Measurements from ENCODE around the gene IGSF5. TPM values are rescaled to one million over a fixed set of nuclear protein-coding genes. Genes with fewer than 3 reads are reported as not detected.
"Not testable (repeated sequence)": the region's sequence is repeated elsewhere in the genome, so short reads cannot be mapped to it uniquely, and the experiment has no call there.

The IGSF5 gene
- total and polyA plus RNA-seq, 4 donors: 0.03 to 0.08 TPM; not detected in 2

DNA sequence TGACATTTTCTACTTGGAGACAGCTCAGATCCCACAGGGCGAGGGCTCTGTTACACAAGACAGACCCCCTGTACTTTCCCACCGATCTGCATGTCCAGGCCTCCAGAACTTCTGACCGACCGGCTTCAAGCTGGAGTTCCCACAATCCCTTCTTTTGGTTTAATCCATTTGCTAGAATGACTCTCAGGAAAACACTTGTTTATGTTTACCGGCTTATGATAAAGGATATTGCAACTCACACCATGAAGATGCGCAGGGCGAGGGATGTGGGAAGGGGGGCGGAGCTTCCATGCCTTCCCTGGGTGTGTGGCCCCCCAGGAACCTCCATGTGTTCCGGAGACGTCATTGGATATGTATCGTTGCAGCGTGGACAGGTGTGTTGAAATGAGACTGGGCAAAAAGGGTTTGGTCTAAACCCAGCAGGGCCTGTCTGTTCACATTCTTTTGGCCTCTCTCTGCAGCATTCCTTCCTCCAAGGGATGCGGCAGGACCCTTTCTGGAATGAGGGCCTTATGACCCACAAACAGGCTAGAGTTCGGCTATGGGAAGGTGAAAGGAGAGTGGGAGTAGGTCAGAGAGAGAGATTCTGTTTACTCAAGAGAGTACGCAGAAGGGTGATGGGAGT, 7.5 kb upstream of the IGSF5 start:
- Histone ChIP-seq H3K27ac (ENCODE audit: low read depth in 1 of 2, low read length in 2 of 2) (no peak overlapping the region), H3K9ac (ENCODE audit: low read depth in 1 of 2, low read length in 2 of 2) (no peak overlapping the region), H3K27me3 (ENCODE audit: control insufficient read depth in 4 of 4, insufficient read depth in 4 of 4, low read length in 3 of 4) (no peaks in the 10 kb centered on the region), H3K36me3 (ENCODE audit: control insufficient read depth in 4 of 4, insufficient read depth in 3 of 4, low read depth in 1 of 4, low read length in 3 of 4) (no peaks in the 10 kb centered on the region), H3K9me3 (ENCODE audit: control insufficient read depth in 4 of 4, low read length in 3 of 4) (no peaks in the 10 kb centered on the region), H3K4me3 (ENCODE audit: low read depth in 1 of 3, low read length in 3 of 3) (no peak overlapping the region), H3K4me1 (ENCODE audit: control insufficient read depth in 4 of 4, insufficient read depth in 4 of 4, low read length in 3 of 4) (no peaks in the 10 kb centered on the region)
- no peak for DNase-seq (ENCODE audit: low spot score)
- TF ChIP-seq, protein P1, sequence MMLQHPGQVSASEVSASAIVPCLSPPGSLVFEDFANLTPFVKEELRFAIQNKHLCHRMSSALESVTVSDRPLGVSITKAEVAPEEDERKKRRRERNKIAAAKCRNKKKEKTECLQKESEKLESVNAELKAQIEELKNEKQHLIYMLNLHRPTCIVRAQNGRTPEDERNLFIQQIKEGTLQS (IDR thresholded peaks at IDR 0.05): no peak
- TF ChIP-seq FOXA1 (IDR thresholded peaks at IDR 0.05): no peak
- TF ChIP-seq, protein P2, sequence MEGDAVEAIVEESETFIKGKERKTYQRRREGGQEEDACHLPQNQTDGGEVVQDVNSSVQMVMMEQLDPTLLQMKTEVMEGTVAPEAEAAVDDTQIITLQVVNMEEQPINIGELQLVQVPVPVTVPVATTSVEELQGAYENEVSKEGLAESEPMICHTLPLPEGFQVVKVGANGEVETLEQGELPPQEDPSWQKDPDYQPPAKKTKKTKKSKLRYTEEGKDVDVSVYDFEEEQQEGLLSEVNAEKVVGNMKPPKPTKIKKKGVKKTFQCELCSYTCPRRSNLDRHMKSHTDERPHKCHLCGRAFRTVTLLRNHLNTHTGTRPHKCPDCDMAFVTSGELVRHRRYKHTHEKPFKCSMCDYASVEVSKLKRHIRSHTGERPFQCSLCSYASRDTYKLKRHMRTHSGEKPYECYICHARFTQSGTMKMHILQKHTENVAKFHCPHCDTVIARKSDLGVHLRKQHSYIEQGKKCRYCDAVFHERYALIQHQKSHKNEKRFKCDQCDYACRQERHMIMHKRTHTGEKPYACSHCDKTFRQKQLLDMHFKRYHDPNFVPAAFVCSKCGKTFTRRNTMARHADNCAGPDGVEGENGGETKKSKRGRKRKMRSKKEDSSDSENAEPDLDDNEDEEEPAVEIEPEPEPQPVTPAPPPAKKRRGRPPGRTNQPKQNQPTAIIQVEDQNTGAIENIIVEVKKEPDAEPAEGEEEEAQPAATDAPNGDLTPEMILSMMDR (IDR thresholded peaks at IDR 0.05; ENCODE audit: low read depth, low read length, missing input control): no peak
- no peak for TF ChIP-seq HNF4A (conservative IDR thresholded peaks at IDR 0.05)
- WGBS: 83% methylated on average over 15 of the region's 15 CpGs

DNA sequence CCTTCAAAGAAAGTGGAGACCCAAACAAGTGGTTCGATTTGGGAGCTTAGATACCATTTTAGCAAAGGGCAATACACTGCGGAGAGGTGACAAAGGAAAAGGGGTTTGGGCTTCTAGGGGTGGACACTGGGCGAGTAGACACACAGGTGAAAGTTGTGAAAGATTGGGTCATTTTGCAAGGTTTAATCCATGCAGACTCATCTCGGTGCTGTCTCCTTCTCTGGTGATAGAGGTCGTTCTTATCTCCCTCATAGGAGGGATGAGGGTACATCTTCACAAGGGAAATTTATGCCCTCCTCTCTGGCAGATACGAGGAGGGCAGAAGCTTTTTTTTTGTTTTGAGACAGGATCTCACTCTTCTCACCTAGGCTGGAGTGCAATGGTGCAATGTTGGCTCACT, 6.4 kb upstream of the IGSF5 start:
- H3K9me3 ChIP-seq (ENCODE audit: control insufficient read depth in 4 of 4, low read length in 3 of 4): no peaks in the 10 kb centered on the region
- H3K36me3 ChIP-seq (ENCODE audit: control insufficient read depth in 4 of 4, insufficient read depth in 3 of 4, low read depth in 1 of 4, low read length in 3 of 4): no peaks in the 10 kb centered on the region
- TF ChIP-seq RXRA (IDR thresholded peaks at IDR 0.05): no peak
- TF ChIP-seq, protein P2 (IDR thresholded peaks at IDR 0.05; ENCODE audit: low read depth, low read length, missing input control): no peak
- TF ChIP-seq JUND (IDR thresholded peaks at IDR 0.05): no peak
- H3K9ac ChIP-seq (ENCODE audit: low read depth in 1 of 2, low read length in 2 of 2): no peak overlapping the region
- no peaks in the 10 kb centered on the region for H3K4me1 ChIP-seq (ENCODE audit: control insufficient read depth in 4 of 4, insufficient read depth in 4 of 4, low read length in 3 of 4)
- no peak overlapping the region for H3K27ac ChIP-seq (ENCODE audit: low read depth in 1 of 2, low read length in 2 of 2)
- no peaks in the 10 kb centered on the region for H3K27me3 ChIP-seq (ENCODE audit: control insufficient read depth in 4 of 4, insufficient read depth in 4 of 4, low read length in 3 of 4)
- no peak overlapping the region for H3K4me3 ChIP-seq (ENCODE audit: low read depth in 1 of 3, low read length in 3 of 3)
- DNase-seq (ENCODE audit: low spot score): no peak
- 76% methylated on average over 6 of the region's 6 CpGs for WGBS

DNA sequence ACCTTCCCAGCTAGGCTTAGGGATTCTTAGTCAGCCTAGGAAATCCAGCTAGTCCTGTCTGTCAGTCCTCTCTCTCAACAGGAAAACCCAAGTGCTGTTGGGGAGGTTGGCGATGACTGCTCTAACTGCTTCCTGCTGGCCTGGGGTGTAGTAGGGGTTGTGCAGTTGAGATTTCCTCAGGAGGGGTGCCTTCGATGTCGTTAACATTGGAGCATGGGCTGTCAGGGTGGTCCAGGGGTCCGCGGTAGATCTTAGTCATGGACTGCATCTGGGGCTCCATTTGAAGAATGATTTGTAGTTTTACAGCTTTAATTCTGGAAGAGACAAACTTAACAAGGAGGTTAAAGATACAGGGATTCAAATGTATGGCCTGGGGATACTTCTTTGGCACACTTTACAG, 5.5 kb upstream of the IGSF5 start:
- H3K27me3 ChIP-seq (ENCODE audit: control insufficient read depth in 4 of 4, insufficient read depth in 4 of 4, low read length in 3 of 4); H3K4me1 ChIP-seq (ENCODE audit: control insufficient read depth in 4 of 4, insufficient read depth in 4 of 4, low read length in 3 of 4); H3K27ac ChIP-seq (ENCODE audit: low read depth in 1 of 2, low read length in 2 of 2); H3K9ac ChIP-seq (ENCODE audit: low read depth in 1 of 2, low read length in 2 of 2); DNase-seq (ENCODE audit: low spot score); H3K4me3 ChIP-seq (ENCODE audit: low read depth in 1 of 3, low read length in 3 of 3); H3K9me3 ChIP-seq (ENCODE audit: control insufficient read depth in 4 of 4, low read length in 3 of 4); H3K36me3 ChIP-seq (ENCODE audit: control insufficient read depth in 4 of 4, insufficient read depth in 3 of 4, low read depth in 1 of 4, low read length in 3 of 4): not testable (repeated sequence)
- WGBS: 92% methylated on average over 5 of the region's 5 CpGs

DNA sequence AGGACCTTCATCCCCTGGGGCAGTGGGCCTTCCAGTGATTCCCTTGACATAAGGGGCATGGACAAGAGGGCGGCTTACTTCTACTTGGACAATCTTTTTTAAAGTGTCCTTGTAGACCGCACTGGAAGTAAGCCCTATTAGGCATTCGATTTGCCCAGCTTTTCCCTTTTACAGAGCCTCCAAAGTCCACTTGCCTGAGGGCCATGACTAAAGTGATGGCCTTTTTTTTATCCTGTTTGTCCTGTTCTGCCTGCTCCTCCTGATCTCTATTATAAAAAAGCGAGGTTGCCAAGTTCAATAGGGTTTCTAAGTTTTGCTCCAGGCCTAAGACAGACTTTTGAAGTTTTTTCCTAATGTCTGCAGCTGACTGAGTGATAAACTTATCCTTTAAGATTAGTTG, 2.4 kb upstream of the IGSF5 start:
- not testable (repeated sequence) for H3K36me3 ChIP-seq (ENCODE audit: control insufficient read depth in 4 of 4, insufficient read depth in 3 of 4, low read depth in 1 of 4, low read length in 3 of 4)
- WGBS: 77% methylated on average over 4 of the region's 4 CpGs

DNA sequence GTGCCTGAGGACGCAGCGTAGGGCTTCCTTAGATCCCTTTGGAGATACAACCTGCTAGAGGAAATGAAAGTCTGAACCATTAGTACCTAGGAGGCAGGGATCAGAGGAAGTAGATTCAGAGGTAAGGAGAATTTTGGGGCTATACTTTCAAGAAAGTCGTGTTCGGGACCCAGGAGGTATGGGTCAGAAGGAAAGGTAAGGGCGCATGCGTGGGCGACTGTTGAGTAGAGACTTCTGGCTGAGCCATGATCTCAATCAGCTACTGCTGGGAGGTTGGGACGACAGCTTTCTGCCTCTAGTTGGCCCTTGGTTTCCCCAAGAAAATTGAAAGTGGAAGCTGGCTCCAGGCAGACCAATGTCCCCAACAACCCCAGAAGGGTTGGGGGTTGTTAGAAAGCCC, 349 bp downstream of the IGSF5 start:
- H3K27ac ChIP-seq (ENCODE audit: low read depth in 1 of 2, low read length in 2 of 2); H3K27me3 ChIP-seq (ENCODE audit: control insufficient read depth in 4 of 4, insufficient read depth in 4 of 4, low read length in 3 of 4); H3K9ac ChIP-seq (ENCODE audit: low read depth in 1 of 2, low read length in 2 of 2); DNase-seq (ENCODE audit: low spot score); H3K4me1 ChIP-seq (ENCODE audit: control insufficient read depth in 4 of 4, insufficient read depth in 4 of 4, low read length in 3 of 4); H3K9me3 ChIP-seq (ENCODE audit: control insufficient read depth in 4 of 4, low read length in 3 of 4); H3K36me3 ChIP-seq (ENCODE audit: control insufficient read depth in 4 of 4, insufficient read depth in 3 of 4, low read depth in 1 of 4, low read length in 3 of 4); H3K4me3 ChIP-seq (ENCODE audit: low read depth in 1 of 3, low read length in 3 of 3): not testable (repeated sequence)
- WGBS: 89% methylated on average over 8 of the region's 8 CpGs

More for the DNA sequence above, 2.4 kb upstream of the IGSF5 start:
- H3K27ac ChIP-seq (ENCODE audit: low read depth in 1 of 2, low read length in 2 of 2); H3K4me3 ChIP-seq (ENCODE audit: low read depth in 1 of 3, low read length in 3 of 3); DNase-seq (ENCODE audit: low spot score); H3K27me3 ChIP-seq (ENCODE audit: control insufficient read depth in 4 of 4, insufficient read depth in 4 of 4, low read length in 3 of 4); H3K9ac ChIP-seq (ENCODE audit: low read depth in 1 of 2, low read length in 2 of 2); H3K9me3 ChIP-seq (ENCODE audit: control insufficient read depth in 4 of 4, low read length in 3 of 4); H3K4me1 ChIP-seq (ENCODE audit: control insufficient read depth in 4 of 4, insufficient read depth in 4 of 4, low read length in 3 of 4): not testable (repeated sequence)
